GM12865 (cell line): ENCODE measurements around the gene TIMM10.

ENCODE experiments used
- DNase-seq: peaks from one replicate; pipeline ENCODE4 v3.0.0; 2010; ENCODE audit warnings: low read depth
- H3K4me3 ChIP-seq: 2 replicates; pipeline ENCODE4 v1.5.1; 2011; ENCODE audit warnings: mild to moderate bottlenecking, low read depth, low read length, control low read depth
- TF ChIP-seq, protein P1 (sequence below): IDR thresholded peaks from 2 replicates; pipeline ENCODE4 v1.5.1; 2011; ENCODE audit warnings: low read length, control low read depth, low read depth, inconsistent platforms; ENCODE audit not compliant: insufficient read depth; ENCODE audit errors: missing control alignments

TIMM10 gene

DNA sequence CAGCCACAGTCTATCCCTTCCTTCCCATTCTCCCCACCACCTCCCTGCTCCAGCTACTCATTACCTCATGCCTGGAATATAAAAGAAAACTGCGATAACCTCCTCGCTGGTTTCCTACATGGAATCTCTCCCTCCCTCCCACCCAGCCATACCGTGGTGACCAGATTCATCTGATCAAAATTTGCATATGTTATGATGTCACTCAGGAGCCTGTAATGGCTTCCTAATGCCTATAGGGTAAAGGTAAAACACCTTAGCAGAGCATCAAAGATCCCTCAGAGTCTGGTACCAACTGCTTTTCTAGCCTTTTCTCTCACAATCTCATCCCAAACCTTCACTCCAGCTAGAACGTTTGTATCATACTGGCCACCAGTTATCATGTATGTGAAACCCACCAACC lies 50.6 kb downstream of the TIMM10 start:
- no peak overlapping the region for H3K4me3 ChIP-seq
- no peak for DNase-seq
- TF ChIP-seq, protein P1, sequence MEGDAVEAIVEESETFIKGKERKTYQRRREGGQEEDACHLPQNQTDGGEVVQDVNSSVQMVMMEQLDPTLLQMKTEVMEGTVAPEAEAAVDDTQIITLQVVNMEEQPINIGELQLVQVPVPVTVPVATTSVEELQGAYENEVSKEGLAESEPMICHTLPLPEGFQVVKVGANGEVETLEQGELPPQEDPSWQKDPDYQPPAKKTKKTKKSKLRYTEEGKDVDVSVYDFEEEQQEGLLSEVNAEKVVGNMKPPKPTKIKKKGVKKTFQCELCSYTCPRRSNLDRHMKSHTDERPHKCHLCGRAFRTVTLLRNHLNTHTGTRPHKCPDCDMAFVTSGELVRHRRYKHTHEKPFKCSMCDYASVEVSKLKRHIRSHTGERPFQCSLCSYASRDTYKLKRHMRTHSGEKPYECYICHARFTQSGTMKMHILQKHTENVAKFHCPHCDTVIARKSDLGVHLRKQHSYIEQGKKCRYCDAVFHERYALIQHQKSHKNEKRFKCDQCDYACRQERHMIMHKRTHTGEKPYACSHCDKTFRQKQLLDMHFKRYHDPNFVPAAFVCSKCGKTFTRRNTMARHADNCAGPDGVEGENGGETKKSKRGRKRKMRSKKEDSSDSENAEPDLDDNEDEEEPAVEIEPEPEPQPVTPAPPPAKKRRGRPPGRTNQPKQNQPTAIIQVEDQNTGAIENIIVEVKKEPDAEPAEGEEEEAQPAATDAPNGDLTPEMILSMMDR: no peak

DNA sequence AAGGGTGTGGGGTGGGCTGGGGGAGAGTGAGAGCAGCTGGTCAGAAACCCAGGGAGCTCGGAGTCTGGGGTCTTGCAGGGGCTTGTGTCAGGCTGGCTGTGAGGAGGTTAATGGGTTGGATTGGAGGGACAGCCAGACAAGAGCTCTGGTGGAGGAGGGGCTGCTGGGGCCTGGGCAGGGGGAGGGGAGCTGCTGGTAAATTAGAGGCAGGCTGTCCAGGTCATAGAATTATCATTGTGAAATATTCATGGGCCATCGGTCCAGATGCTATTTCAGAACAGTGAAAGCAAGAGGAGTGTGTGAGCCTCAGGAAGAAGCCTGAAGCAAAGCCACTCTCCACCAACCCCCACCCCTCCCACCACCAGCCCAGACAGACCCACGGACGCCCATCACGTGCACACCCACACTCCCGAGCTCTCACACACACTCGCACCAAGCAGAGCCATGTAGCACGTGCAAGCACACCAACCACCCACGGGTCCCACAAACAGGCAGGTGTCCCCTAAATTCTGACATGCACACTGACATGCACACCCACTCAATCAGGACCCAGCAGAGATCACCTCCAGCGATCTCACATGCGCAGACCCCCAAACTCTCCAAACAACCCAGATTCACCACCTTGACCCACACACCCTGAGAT lies 51.4 kb downstream of the TIMM10 start:
- TF ChIP-seq, protein P1: no peak
- no peak overlapping the region for H3K4me3 ChIP-seq
- DNase-seq: no peak
